ENCODE results near the gene FSTL4. TPM values are rescaled to one million over a fixed set of nuclear protein-coding genes. Genes with fewer than 3 reads are reported as not detected.

Gene FSTL4
- total RNA-seq, 1 experiment from 2014 or later = 2.7 TPM

GRCh38 chr5:133455676-133456075 is 156.7 kb downstream of the FSTL4 start:
- Mint-ChIP-seq H3K9me3 (ENCODE audit: unreplicated experiment) (no peaks in the 10 kb centered on the region), H3K4me3 (ENCODE audit: unreplicated experiment) (no peak overlapping the region), H3K4me1 (ENCODE audit: low read depth, unreplicated experiment) (peaks cover 8% of the 10 kb centered on the region), H3K27ac (ENCODE audit: unreplicated experiment) (no peak overlapping the region), H3K27me3 (ENCODE audit: insufficient read depth, unreplicated experiment) (no peaks in the 10 kb centered on the region), H3K36me3 (ENCODE audit: insufficient read depth, unreplicated experiment) (no peaks in the 10 kb centered on the region)
- TF ChIP-seq CTCF (IDR thresholded peaks at IDR 0.05; ENCODE audit: insufficient read depth in 1 of 2, low read depth in 1 of 2, low read length in 1 of 2, severe bottlenecking in 1 of 2, unreplicated experiment in 1 of 2) = no peak
- Histone ChIP-seq H3K4me3 (ENCODE audit: low read depth, low read length) (no peak overlapping the region), H3K9me3 (no peaks in the 10 kb centered on the region), H3K4me1 (peaks cover 28% of the 10 kb centered on the region), H3K27me3 (replicated peaks; ENCODE audit: control insufficient read depth, insufficient read depth, low read length) (no peaks in the 10 kb centered on the region), H3K36me3 (ENCODE audit: control insufficient read depth, insufficient read depth, low read length) (no peaks in the 10 kb centered on the region)
- CTCF ChIA-PET = interaction anchor here (2.5 kb wide), 1 partner anchor 32 kb away, joined by 13 read pairs; no protein-coding TSS in a partner anchor
- DNase-seq = no peak
- POLR2A ChIA-PET = no interaction called here
- intact Hi-C loops (cut with micrococcal nuclease; ENCODE audit: unreplicated experiment) = no loop called here
- no TSS peak for BruUV-seq (replicated peaks)

GRCh38 chr5:133454442-133454841 is 157.9 kb downstream of the FSTL4 start:
- no peak for DNase-seq
- H3K36me3 ChIP-seq (ENCODE audit: control insufficient read depth, insufficient read depth, low read length) = no peaks in the 10 kb centered on the region
- no peaks in the 10 kb centered on the region for H3K9me3 ChIP-seq
- H3K4me3 ChIP-seq (ENCODE audit: low read depth, low read length) = no peak overlapping the region
- H3K4me3 Mint-ChIP-seq (ENCODE audit: unreplicated experiment) = no peak overlapping the region
- H3K27me3 ChIP-seq (replicated peaks; ENCODE audit: control insufficient read depth, insufficient read depth, low read length) = no peaks in the 10 kb centered on the region
- intact Hi-C loops (cut with micrococcal nuclease; ENCODE audit: unreplicated experiment) = no loop called here
- ChIA-PET CTCF (no interaction called here), POLR2A (no interaction called here)
- no TSS peak for BruUV-seq (replicated peaks)
- peaks cover 8% of the 10 kb centered on the region for H3K4me1 Mint-ChIP-seq (ENCODE audit: low read depth, unreplicated experiment)
- peaks cover 28% of the 10 kb centered on the region for H3K4me1 ChIP-seq
- no peaks in the 10 kb centered on the region for H3K9me3 Mint-ChIP-seq (ENCODE audit: unreplicated experiment)
- no peaks in the 10 kb centered on the region for H3K27me3 Mint-ChIP-seq (ENCODE audit: insufficient read depth, unreplicated experiment)
- no peaks in the 10 kb centered on the region for H3K36me3 Mint-ChIP-seq (ENCODE audit: insufficient read depth, unreplicated experiment)
- H3K27ac Mint-ChIP-seq (ENCODE audit: unreplicated experiment) = no peak overlapping the region
- no peak for TF ChIP-seq CTCF (IDR thresholded peaks at IDR 0.05; ENCODE audit: insufficient read depth in 1 of 2, low read depth in 1 of 2, low read length in 1 of 2, severe bottlenecking in 1 of 2, unreplicated experiment in 1 of 2)

GRCh38 chr5:133453831-133454230 is 158.5 kb downstream of the FSTL4 start:
- DNase-seq = no peak
- Histone ChIP-seq H3K4me3 (ENCODE audit: low read depth, low read length) (no peak overlapping the region), H3K4me1 (peaks cover 28% of the 10 kb centered on the region), H3K27me3 (replicated peaks; ENCODE audit: control insufficient read depth, insufficient read depth, low read length) (no peaks in the 10 kb centered on the region), H3K9me3 (no peaks in the 10 kb centered on the region), H3K36me3 (ENCODE audit: control insufficient read depth, insufficient read depth, low read length) (no peaks in the 10 kb centered on the region)
- no peaks in the 10 kb centered on the region for H3K27me3 Mint-ChIP-seq (ENCODE audit: insufficient read depth, unreplicated experiment)
- H3K36me3 Mint-ChIP-seq (ENCODE audit: insufficient read depth, unreplicated experiment) = no peaks in the 10 kb centered on the region
- no peak for TF ChIP-seq CTCF (IDR thresholded peaks at IDR 0.05; ENCODE audit: insufficient read depth in 1 of 2, low read depth in 1 of 2, low read length in 1 of 2, severe bottlenecking in 1 of 2, unreplicated experiment in 1 of 2)
- peaks cover 8% of the 10 kb centered on the region for H3K4me1 Mint-ChIP-seq (ENCODE audit: low read depth, unreplicated experiment)
- H3K9me3 Mint-ChIP-seq (ENCODE audit: unreplicated experiment) = no peaks in the 10 kb centered on the region
- ChIA-PET CTCF (no interaction called here), POLR2A (no interaction called here)
- H3K27ac Mint-ChIP-seq (ENCODE audit: unreplicated experiment) = no peak overlapping the region
- intact Hi-C loops (cut with micrococcal nuclease; ENCODE audit: unreplicated experiment) = no loop called here
- no peak overlapping the region for H3K4me3 Mint-ChIP-seq (ENCODE audit: unreplicated experiment)
- no TSS peak for BruUV-seq (replicated peaks)
